Activated CD4-positive, alpha-beta T cell treated with anti-CD3 and anti-CD28 coated beads, Interleukin-2, amount 50 U/mL, for 24 hours (primary cell): ENCODE results near the gene CYP24A1.

Source experiments
- DNase-seq, 2 donors: peaks; one replicate each; pipeline ENCODE4 v3.0.0-alpha.2; 2020; ENCODE audit warnings: low read depth in 1 of 2, low spot score in 1 of 2

CYP24A1 gene

DNA sequence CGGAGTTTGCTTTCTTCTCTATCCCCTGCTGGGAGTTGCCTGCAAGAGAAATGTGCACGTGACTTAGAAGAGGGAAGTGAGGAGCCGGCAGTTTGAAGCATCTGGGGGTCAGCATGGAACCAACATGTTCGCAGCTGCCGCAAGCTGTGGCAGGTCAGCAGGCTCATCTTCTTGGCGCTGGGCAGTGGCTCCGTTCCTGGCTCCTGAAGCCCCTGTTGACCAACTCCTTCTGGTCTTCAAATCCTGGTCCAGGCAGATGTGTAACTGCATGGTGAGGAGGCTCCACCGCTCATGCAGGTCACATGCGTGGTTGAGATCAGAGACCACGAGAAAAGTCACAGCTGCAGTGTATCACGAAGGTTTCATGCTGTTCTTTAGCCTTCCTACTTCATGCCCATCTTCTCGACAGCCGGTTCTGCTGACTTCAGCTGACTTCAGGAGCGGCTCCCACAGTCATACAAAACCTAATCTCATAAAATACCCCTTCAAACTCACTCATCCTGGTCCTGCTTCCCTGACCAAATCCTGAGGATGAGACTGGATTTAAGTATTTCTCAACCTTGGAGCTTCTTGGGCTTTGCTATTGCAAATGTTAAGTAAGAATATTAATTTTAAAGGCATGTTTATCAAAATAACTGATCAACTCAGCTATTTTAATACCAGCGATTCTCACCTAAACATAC lies 58.5 kb downstream of the CYP24A1 start:
- no peak for DNase-seq

DNA sequence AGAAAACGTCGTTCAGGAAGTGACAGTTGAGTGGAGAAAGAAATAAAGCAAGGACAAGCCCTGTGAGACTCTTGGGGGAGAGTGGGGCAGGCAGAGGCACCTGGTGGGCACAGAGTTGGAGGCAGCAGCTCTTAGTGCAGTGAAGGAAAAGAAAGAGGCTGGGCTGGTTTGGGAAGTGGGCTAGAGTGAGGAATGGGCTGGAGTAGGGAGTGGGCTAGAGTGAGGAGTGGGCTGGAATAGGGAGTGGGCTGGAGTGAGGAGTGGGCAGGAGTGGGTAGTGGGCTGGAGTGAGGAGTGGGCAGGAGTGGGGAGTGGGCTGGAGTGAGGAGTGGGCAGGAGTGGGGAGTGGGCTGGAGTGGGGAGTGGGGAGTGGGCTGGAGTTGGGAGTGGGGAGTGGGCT lies 59.7 kb downstream of the CYP24A1 start:
- DNase-seq = no peak

DNA sequence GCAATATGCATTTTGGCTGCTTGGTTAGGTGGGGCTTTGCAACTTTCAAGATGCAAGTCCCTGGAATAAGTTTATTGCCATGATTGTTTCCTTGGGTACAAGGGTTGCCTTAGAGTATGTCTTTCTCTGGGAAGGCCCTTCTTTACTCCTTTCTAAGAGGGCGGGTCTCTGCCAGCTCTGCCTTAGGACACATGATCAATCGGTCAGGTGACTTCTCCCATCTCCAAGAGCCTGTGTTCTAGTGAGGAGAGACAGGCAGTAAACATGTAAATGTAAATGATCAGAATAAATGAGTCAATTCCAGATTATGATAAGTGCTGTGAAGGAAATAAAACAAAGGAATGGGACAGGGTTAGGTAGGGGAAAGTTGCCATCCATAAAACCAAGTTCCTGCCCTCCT lies 60.2 kb downstream of the CYP24A1 start:
- no peak for DNase-seq

DNA sequence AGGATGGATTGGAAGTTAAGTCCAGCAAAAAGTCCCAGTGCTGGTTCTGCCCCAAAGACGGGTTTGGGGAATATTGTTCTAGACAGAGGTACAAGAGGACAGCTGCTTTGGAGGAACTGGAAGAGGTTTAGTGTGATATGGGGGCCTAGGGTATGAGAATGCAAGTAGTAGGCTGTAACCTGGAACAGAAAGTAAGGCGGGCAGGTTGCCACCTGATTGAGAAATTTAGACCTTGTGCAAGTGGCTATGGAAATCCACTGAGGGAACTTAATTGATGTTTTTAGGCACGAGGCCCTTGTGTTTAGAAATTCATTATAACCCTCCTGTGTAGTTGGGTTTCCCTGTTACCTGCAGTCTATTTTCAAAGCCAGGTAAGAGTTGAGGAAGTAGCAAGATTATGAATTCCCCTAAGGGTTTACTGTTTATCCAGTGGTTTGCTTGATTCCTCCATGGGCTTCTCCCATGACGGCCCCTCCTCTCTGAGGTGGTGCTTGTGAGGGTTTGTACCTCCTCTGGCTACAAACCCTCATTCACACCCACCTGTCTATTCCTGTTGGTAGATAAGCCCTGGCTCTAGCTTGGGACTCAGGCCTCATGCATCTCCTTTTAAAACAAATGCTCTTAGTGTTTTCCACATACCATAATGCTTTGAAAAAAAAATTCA lies 61.4 kb downstream of the CYP24A1 start:
- no peak for DNase-seq

DNA sequence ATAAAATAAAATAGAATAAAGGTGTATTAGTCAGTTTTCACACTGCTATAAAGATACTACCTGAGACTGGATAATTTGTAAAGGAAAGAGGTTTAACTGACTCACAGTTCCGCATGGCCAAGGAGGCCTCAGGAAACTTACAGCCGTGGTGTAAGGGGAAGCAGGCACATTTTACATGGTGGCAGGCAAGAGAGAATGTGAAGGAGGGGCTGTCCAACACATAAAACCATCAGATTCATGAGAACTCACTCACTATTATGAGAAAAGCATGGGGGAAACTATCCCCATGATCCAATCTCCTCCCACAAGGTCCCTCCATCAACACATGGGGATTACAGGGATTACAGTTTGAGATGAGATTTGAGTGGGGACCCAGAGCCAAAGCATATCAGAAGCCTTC lies 62.3 kb downstream of the CYP24A1 start:
- no peak for DNase-seq

DNA sequence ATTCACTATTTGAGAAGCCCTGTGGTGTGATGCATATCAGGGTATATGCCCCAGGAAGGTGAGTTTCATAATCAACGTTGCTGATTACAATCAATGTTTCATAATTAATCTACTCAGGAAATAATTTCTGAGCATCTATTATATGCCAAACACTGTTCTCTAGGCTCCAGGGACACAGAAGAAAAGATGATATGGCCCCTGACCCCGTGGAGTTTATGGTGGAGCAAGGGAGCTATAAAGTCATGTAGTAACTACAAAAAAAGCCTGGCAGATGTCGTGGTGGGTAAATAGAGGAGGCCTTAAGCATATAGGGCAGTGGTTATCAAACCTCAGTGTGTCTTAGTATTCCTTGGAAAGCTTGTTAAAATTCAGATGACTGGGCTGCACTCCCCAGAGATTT lies 63.3 kb downstream of the CYP24A1 start:
- DNase-seq = no peak

DNA sequence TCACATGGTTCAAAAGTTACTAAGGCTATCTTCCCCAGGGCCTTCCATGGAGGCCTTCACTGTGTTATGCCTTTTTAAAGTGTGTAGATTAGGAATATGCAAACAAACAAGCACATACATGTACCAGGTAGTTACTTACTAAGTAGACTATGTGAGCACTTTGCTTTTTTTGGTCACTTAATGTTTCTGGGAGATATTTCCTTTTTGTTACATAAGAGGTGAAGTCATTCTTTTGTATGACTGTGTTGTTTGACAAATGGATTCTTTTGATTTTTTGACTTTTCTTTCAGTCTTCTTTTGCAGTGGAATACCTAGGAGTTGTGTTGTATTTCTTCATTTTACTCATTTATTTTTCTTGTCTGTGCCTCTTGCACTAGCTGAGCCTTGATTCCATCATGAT lies 63.7 kb downstream of the CYP24A1 start:
- no peak for DNase-seq

DNA sequence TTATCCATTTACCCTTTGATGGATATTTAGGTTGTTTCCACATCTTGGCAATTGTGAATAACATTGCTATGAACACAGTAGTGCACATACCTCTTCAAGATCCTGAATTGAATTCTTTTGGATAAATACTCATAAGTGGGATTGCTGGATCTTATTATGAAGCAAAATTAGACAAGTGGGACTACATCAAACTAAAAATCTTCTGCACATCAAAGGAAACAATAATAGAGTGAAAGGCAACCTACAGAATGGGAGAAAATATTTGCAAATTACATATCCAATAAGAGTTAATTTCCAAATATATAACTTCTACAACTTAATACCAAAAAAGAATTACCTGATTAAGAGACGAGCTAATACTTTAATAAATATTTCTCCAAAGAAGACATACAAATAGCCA lies 65.0 kb downstream of the CYP24A1 start:
- DNase-seq = no peak

DNA sequence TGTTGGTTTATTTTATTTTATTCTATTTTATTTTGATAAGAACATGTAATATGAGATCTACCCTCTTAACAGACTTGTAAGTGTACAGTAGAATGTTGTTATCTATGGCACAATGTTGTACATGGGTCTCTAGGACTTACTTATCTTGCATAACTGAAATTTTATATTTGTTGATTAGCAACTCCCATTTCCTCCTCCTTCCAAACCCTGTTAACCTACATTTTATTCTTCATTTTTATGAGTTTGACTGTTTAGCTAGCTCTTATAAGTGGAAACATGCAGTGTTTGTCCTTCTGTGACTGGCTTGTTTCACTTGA lies 65.5 kb downstream of the CYP24A1 start:
- no peak for DNase-seq

DNA sequence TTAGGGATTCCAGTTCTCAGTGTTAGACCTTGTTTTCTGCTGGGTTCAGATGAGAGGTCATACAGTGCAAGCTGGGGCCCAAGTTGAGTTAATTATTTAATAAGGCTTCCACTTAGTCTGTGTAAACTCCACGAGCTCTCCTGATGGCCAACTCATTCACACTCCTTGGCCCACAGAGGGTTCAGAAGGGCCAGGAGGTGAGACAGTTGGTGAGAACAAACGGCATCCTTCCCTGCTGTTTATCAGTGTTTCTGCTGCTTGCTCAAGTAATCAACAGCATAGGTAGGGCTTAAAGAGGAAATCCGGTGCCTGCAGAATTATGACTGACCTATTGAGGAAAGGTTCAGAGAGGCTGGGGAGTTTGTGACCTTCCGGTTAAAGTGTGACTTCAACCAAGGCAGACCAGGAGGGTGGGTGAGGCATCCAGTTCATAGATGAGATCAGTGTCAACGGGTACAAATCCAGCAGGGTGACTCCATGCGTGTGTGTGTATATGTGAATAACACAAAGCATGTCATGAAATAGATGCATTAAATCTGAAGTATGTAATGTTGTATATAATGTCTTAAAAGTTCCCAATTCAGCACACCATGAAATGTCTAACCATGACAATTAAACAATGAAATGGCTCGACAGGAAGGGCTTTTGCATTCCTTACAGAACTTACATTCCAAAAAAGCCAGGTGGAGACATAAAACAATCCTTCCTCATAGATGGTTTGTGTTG lies 66.0 kb downstream of the CYP24A1 start:
- DNase-seq = no peak

DNA sequence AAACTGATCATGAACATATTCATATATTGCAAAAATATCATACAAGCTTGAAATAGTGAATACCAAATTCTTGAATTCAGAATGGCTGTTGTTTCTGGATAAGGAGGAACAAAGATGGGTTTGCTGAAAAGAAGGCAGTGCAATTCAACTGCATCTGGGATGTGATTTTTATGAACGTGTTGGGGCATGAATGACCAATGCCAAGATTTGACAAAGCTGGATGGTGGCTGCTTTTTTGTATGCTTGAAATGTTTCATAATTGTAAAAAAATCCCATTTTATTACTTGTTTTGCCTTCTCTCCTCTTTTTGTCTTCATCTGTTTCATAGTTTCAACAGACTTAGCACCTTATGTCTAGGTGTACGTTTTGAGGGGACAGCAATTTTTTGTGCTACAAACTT lies 66.6 kb downstream of the CYP24A1 start:
- no peak for DNase-seq

DNA sequence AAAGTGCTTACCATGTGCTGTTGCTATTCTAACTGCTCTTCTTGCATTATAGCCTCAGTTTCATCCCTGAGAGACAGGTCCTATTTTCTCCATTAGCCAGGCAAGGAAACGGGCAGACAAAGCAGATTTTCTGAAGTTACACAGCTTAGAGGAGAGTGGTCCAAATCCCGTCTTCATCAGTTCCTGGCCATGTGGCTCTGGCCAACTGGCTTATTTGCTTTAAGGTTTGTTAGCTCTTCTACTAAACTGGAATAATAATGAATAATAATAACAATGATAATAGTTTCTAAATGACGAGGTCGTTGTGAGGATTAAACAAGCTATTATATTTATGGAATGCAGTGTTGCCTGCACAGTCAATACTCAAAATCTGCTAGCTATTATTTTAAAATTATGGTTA lies 67.6 kb downstream of the CYP24A1 start:
- no peak for DNase-seq

DNA sequence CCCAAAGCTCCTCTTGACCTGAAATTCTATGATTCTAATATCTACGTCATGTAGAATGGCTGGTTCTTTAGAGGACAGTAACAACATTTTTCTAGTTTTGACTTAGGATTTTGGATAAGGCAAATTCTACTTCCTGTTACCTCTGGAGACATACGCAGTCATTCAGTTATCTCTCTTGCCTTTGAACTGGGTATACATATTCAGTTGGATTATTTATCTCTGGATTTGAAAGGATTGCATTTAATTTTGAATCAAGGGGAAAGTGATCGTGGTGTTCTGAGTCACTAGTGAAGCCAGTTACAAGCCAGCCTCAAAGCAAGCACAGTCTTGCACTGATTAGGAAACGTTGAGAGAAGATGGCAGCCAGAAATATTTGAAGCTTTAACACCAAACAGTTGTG lies 68.1 kb downstream of the CYP24A1 start:
- no peak for DNase-seq

DNA sequence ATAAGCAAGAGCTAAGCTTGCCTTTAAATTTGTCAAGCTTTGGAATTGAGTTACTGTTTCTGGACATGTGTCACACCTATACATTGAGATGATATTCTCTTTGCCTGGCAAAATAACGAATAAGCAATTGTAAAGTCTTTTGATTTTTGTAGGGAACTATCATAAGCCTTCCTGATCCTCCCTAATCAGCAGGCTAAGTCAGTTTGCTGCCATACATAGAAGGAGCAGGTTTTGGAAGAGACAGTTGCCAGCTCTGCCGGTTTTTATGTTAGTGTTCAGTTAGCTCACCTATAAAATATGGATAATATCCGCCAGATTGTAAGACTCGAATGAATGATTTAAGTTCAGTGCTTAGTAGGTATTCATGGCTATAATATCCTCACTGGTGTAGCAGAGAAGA lies 69.0 kb downstream of the CYP24A1 start:
- DNase-seq = no peak

DNA sequence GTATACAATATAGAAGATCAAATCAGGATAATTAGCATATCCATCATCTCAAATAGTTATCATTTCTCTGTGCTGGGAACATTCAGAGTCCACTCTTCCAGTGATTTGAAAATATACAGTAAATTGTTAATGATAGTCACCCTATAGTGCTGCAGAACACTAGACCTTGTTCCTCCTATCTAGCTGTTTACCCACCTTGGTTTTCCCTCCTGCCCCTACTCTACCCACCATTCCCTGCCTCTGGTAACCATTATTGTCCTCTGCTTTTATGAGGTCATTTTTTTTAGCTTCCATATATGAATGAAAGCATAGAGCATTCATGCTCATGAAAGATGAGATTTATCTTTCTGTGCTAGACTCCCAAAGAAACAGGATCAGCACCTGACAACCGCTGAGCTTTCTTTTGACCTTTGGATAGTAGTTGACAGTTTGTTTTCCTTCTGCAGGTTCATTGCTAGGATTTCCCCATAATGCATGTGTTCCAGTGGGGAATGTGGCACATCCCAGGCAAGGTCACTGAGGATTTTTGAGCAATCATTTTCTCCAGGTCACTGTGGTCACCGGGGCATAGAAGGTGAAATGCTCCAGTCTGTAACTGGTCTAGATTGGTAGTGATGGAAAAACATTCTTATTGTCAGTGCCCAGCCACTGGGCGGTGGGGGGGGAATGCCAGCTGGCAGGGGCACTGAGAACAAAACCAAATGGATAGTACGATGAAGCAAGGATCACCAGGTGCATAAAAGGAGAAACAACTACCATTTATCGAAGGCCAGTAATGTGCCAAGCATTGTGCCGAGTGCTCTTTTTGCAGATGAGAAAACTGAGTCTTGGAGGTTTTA lies 69.8 kb downstream of the CYP24A1 start:
- no peak for DNase-seq
